Heart left ventricle (tissue), 13 donors: Measurements from ENCODE around the gene TBCB.

Experiments
- POLR2A ChIP-seq, 2 donors: fragments of 450-650 bp; IDR thresholded peaks; one replicate each; pipeline ENCODE4 v1.6.1; 2017; ENCODE audit warnings: antibody characterized with exemption in 2 of 2, mild to moderate bottlenecking in 2 of 2, moderate library complexity in 2 of 2
- TF ChIP-seq, protein P1 (sequence below), 12 donors: fragments of 200-600 bp; sonication (generic) in 4 of 12; IDR thresholded peaks; one replicate each; pipeline versions ENCODE4 v1.5.0 to v1.8.0; 2018 to 2022; ENCODE audit warnings: antibody characterized with exemption in 12 of 12, mild to moderate bottlenecking in 5 of 12
- donor health status: ischemic (EF 13 %, LVEDD 7.1; RV severe dilation, severe dysfunction).
- donor health status: DM: no; HTN: yes; CAD: no.
- donor health status: DM: no; HTN: no; CAD: no.
- donor health status: ischemic (EF 25% LVEDD 6.9; RV normal size, moderate dysfunction).
- donor health status: ischemic (EF 25% LVEDD 5.7; RV mildly dilated, moderate dysfunction).
- donor health status: ischemic (EF 35%, LVEDD 5.7; RV mildly dilated, moderate dysfunction).
- donor health status: nonischemic (EF 11% LVEDD 7.7; RV severe dilation, severe dysfunction).
- donor health status: DM: yes; HTN: yes; CAD: no.
- donor health status: PGD.
- donor health status: ischemic (EF 29% LVEDD 5.4; RV normal size, mild dysfunction).
- donor health status: nonischemic (EF 23%, LVEDD 6.1; RV moderate dilation, normal function).

DNA sequence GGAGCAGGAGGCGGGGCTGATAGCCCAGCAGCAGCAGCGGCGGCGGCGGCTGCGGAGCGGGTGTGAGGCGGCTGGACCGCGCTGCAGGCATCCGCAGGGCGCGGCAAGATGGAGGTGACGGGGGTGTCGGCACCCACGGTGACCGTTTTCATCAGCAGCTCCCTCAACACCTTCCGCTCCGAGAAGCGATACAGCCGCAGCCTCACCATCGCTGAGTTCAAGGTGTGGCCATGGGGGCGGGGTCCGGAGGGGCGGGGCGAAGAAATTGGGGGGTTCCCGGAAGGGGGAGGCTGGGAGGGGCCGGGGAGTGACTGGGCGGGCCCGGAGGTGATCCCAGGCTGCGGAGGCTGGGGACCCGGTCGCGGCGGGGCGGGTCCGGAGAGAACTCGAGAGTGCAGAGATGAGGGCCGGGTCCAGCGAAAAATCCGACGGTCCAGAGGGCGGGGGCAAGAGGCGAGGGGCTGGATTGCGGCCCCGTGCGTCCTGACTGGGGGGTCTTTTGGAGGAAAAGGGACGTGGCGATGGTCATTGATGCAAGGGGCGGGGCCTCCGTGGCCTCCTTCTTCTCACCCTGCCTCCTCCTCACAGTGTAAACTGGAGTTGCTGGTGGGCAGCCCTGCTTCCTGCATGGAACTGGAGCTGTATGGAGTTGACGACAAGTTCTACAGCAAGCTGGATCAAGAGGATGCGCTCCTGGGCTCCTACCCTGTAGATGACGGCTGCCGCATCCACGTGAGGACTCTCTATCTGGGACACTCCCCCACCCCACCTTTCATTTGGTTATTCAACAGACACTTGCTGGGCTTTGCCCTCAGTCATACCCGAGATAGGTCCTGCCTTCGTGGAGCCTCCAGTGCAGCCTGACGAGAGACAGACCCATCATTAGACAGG lies at the start of gene TBCB:
- TF ChIP-seq, protein P1, sequence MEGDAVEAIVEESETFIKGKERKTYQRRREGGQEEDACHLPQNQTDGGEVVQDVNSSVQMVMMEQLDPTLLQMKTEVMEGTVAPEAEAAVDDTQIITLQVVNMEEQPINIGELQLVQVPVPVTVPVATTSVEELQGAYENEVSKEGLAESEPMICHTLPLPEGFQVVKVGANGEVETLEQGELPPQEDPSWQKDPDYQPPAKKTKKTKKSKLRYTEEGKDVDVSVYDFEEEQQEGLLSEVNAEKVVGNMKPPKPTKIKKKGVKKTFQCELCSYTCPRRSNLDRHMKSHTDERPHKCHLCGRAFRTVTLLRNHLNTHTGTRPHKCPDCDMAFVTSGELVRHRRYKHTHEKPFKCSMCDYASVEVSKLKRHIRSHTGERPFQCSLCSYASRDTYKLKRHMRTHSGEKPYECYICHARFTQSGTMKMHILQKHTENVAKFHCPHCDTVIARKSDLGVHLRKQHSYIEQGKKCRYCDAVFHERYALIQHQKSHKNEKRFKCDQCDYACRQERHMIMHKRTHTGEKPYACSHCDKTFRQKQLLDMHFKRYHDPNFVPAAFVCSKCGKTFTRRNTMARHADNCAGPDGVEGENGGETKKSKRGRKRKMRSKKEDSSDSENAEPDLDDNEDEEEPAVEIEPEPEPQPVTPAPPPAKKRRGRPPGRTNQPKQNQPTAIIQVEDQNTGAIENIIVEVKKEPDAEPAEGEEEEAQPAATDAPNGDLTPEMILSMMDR (IDR thresholded peaks at IDR 0.05): no peak
- peak in 1 of 2 donors; percentile 53 for TF ChIP-seq POLR2A (IDR thresholded peaks at IDR 0.05)
